GM06990 (cell line): Measurements from ENCODE around the gene SLC6A11.

Source experiments
- DNase-seq: peaks from one replicate; pipeline ENCODE4 v3.0.0-alpha.2; 2011; ENCODE audit not compliant: insufficient read length; ENCODE audit errors: extremely low read depth
- H3K27me3 ChIP-seq: replicated peaks from 2 replicates; pipeline ENCODE4 v1.6.0; 2011; ENCODE audit warnings: low read length; ENCODE audit not compliant: control insufficient read depth, insufficient read depth
- H3K36me3 ChIP-seq: 2 replicates; pipeline ENCODE4 v1.5.1; 2011; ENCODE audit warnings: low read length; ENCODE audit not compliant: control insufficient read depth, insufficient read depth
- H3K4me3 ChIP-seq: replicated peaks from 2 replicates; pipeline ENCODE4 v1.5.1; 2011; ENCODE audit warnings: low read depth, mild to moderate bottlenecking, control low read depth, low read length
- CTCF ChIP-seq: IDR thresholded peaks from 2 replicates; pipeline ENCODE4 v1.5.1; 2011; ENCODE audit warnings: low read length, control low read depth, mild to moderate bottlenecking, inconsistent platforms; ENCODE audit not compliant: insufficient read depth, poor library complexity, severe bottlenecking

SLC6A11 gene

GRCh38 chr3:10957976-10958749, 142.1 kb downstream of the SLC6A11 start:
- H3K4me3 ChIP-seq: no peak overlapping the region
- no peaks in the 10 kb centered on the region for H3K36me3 ChIP-seq
- H3K27me3 ChIP-seq: peaks cover 2% of the 10 kb centered on the region
- DNase-seq: no peak
- TF ChIP-seq CTCF: no peak

GRCh38 chr3:10960255-10960654, 144.2 kb downstream of the SLC6A11 start:
- DNase-seq: no peak
- Histone ChIP-seq H3K36me3 (no peaks in the 10 kb centered on the region), H3K27me3 (peaks cover 2% of the 10 kb centered on the region)

GRCh38 chr3:10961921-10962320, 145.9 kb downstream of the SLC6A11 start:
- no peak for DNase-seq
- peaks cover 2% of the 10 kb centered on the region; the same call in 1 of the 2 replicates for H3K27me3 ChIP-seq
- H3K4me3 ChIP-seq: no peak overlapping the region
- no peaks in the 10 kb centered on the region for H3K36me3 ChIP-seq
- no peak for TF ChIP-seq CTCF

More at GRCh38 chr3:10960255-10960654, 144.2 kb downstream of the SLC6A11 start:
- TF ChIP-seq CTCF: no peak
- H3K4me3 ChIP-seq: no peak overlapping the region

- no peak overlapping the region for H3K4me3 ChIP-seq
- no peak for DNase-seq
- no peak for TF ChIP-seq CTCF
Measured at GRCh38 chr3:10962481-10963036, 146.5 kb downstream of the SLC6A11 start.

GRCh38 chr3:10964537-10965167, 148.6 kb downstream of the SLC6A11 start:
- no peak for TF ChIP-seq CTCF
- DNase-seq: no peak

More at GRCh38 chr3:10962481-10963036, 146.5 kb downstream of the SLC6A11 start:
- Histone ChIP-seq H3K36me3 (no peaks in the 10 kb centered on the region), H3K27me3 (peaks cover 2% of the 10 kb centered on the region; the same call in 1 of the 2 replicates)

More at GRCh38 chr3:10964537-10965167, 148.6 kb downstream of the SLC6A11 start:
- Histone ChIP-seq H3K36me3 (no peaks in the 10 kb centered on the region), H3K27me3 (no peaks in the 10 kb centered on the region), H3K4me3 (no peak overlapping the region)
